Uterus (tissue), 2 donors: ENCODE measurements around the gene NELFB.
"Not testable (repeated sequence)": the region's sequence is repeated elsewhere in the genome, so short reads cannot be mapped to it uniquely, and the experiment has no call there.

Experiments used
- POLR2A ChIP-seq, 2 donors: fragments of 450-650 bp; IDR thresholded peaks; one replicate each; pipeline ENCODE4 v1.6.1; 2016; ENCODE audit warnings: antibody characterized with exemption in 2 of 2, mild to moderate bottlenecking in 1 of 2, moderate library complexity in 1 of 2
- TF ChIP-seq, protein P1 (sequence below), 4 experiments: fragments of 200-600 bp in 2 of 4; fragments of 450-650 bp in 2 of 4; sonication (generic) in 2 of 4; IDR thresholded peaks; one replicate each; pipeline ENCODE4 v1.5.1; 2016 to 2019; ENCODE audit warnings: antibody characterized with exemption in 4 of 4, mild to moderate bottlenecking in 2 of 4, moderate library complexity in 1 of 4

DNA sequence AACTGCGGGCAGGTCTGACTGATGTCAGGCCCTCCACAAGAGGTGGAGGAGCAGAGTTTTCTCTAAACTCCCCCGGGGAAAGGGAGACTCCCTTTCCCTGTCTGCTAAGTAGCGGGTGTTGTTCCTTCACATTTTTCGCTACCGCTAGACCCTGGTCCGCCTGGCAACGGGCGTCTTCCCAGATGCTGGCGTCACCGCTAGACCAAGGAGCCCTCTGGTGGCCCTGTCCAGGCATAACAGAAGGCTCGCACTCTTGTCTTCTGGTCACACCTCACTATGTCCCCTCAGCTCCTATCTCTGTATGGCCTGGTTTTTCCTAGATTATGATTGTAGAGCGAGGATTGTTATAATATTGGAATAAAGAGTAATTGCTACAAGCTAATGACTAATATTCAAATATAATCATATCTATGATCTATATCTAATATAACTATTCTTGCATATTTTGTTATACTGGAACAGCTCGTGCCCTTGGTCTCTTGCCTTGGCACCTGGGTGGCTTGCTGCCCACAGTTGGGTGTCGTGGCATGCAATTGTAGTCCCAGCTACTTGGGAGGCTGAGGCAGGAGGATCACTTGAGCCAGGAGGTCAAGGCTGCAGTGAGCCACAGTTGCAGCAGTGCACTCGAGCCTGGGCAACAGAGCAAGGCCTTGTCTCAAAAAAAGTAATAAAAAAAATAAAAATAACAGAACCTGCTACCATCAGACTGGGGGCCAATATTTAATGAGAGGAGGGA, 7.2 kb downstream of the NELFB start:
- not testable (repeated sequence) for TF ChIP-seq POLR2A (IDR thresholded peaks at IDR 0.05)
- TF ChIP-seq, protein P1, sequence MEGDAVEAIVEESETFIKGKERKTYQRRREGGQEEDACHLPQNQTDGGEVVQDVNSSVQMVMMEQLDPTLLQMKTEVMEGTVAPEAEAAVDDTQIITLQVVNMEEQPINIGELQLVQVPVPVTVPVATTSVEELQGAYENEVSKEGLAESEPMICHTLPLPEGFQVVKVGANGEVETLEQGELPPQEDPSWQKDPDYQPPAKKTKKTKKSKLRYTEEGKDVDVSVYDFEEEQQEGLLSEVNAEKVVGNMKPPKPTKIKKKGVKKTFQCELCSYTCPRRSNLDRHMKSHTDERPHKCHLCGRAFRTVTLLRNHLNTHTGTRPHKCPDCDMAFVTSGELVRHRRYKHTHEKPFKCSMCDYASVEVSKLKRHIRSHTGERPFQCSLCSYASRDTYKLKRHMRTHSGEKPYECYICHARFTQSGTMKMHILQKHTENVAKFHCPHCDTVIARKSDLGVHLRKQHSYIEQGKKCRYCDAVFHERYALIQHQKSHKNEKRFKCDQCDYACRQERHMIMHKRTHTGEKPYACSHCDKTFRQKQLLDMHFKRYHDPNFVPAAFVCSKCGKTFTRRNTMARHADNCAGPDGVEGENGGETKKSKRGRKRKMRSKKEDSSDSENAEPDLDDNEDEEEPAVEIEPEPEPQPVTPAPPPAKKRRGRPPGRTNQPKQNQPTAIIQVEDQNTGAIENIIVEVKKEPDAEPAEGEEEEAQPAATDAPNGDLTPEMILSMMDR (IDR thresholded peaks at IDR 0.05), result peak in 2 of 4 experiments; percentile 36 to 47
